ENCODE results near the gene SLC4A7.

DNA sequence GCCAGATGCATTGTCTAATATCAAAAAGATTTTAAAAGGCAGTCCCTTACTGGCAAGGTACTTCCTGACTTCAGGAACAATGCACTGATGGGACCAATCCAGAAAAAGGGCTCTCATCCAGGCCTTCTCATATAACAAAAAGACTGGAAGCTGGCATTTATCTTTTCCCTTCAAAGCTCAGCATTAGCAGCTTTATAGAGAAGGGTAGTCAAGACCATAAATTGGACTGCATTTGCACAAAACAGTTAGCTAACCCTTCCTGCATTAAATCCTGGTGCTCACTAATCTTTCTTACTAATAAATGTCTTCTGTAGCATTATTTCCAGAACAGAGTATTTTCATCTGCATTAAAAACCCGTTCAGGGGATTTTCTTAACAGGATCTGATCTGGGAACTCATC, 69.0 kb downstream of the SLC4A7 start:
- TF ChIP-seq CTCF (IDR thresholded peaks at IDR 0.05) (no peak), POLR2A (IDR thresholded peaks at IDR 0.05) (no peak)

Data from lower leg skin (tissue), 3 donors.